Endodermal cell (in vitro differentiated cells): ENCODE results near the gene GABRB2. TPM values are rescaled to one million over a fixed set of nuclear protein-coding genes. Genes with fewer than 3 reads are reported as not detected.

Experiments used
- DNase-seq: peaks from one replicate; pipeline ENCODE4 v3.0.0-alpha.2; 2017
- H3K27ac ChIP-seq: 2 replicates; pipeline ENCODE4 v1.5.1; 2013; ENCODE audit warnings: mild to moderate bottlenecking, low read depth, low read length, moderate library complexity
- H3K27me3 ChIP-seq: 2 replicates; pipeline ENCODE4 v1.6.1; 2013; ENCODE audit warnings: mild to moderate bottlenecking, low read length, moderate library complexity; ENCODE audit not compliant: insufficient read depth, control insufficient read depth, poor library complexity, severe bottlenecking
- H3K36me3 ChIP-seq: 2 replicates; pipeline ENCODE4 v1.7.0; 2013; ENCODE audit warnings: mild to moderate bottlenecking, low read length, moderate library complexity; ENCODE audit not compliant: control insufficient read depth, insufficient read depth
- H3K4me1 ChIP-seq: one replicate; pipeline ENCODE4 v1.7.0; 2013; ENCODE audit warnings: low read length; ENCODE audit not compliant: control insufficient read depth, insufficient read depth
- H3K4me3 ChIP-seq: 2 replicates; pipeline ENCODE4 v1.5.1; 2013; ENCODE audit warnings: mild to moderate bottlenecking, low read length, moderate library complexity
- H3K9ac ChIP-seq: 2 replicates; pipeline ENCODE4 v1.6.1; 2013; ENCODE audit warnings: mild to moderate bottlenecking, low read length, moderate library complexity; ENCODE audit not compliant: poor library complexity, severe bottlenecking; ENCODE audit errors: extremely low read depth
- H3K9me3 ChIP-seq: 2 replicates; pipeline ENCODE4 v1.6.1; 2013; ENCODE audit warnings: mild to moderate bottlenecking, low read length, moderate library complexity; ENCODE audit not compliant: control insufficient read depth
- H3K27ac Mint-ChIP-seq: 2 replicates; pipeline ENCODE4 v1.8.0; 2020; ENCODE audit warnings: mixed read lengths
- H3K27me3 Mint-ChIP-seq: 2 replicates; pipeline ENCODE4 v1.8.0; 2021; ENCODE audit warnings: mild to moderate bottlenecking, mixed read lengths; ENCODE audit not compliant: insufficient read depth
- H3K36me3 Mint-ChIP-seq: 2 replicates; pipeline ENCODE4 v1.8.0; 2020; ENCODE audit warnings: low read depth, mixed read lengths
- H3K4me1 Mint-ChIP-seq: 2 replicates; pipeline ENCODE4 v1.8.0; 2020; ENCODE audit warnings: mixed read lengths
- H3K4me3 Mint-ChIP-seq: 2 replicates; pipeline ENCODE4 v1.8.0; 2020; ENCODE audit warnings: mild to moderate bottlenecking, moderate library complexity, mixed read lengths
- H3K9me3 Mint-ChIP-seq: 2 replicates; pipeline ENCODE4 v1.8.0; 2020; ENCODE audit warnings: mild to moderate bottlenecking, mixed read lengths
- CTCF ChIP-seq: fragments of 200-600 bp; sonication (generic); conservative IDR thresholded peaks from 2 replicates; pipeline ENCODE4 v1.5.0; 2021; ENCODE audit warnings: antibody characterized with exemption, mild to moderate bottlenecking
- WGBS, 2 experiments: methylation state at CpG; one replicate each; pipeline versions ENCODE4 v1.1.5 to v1.1.7; 2013; ENCODE audit warnings: missing lambda C conversion rate in 2 of 2, mixed read lengths in 1 of 2; ENCODE audit not compliant: insufficient coverage in 1 of 2, insufficient read length in 1 of 2; 5-methylcytosine and 5-hydroxymethylcytosine counted together
- total RNA-seq, 2 donors: library from RNA; stranded (reverse); fragmentation: NEBNext Ultra II Directional in 1 of 2; extraction: Animal tissue kit (Norgen Biotek cat#: 25700) in 1 of 2; gene quantifications; 2 replicates in 1 of 2; 3 replicates in 1 of 2; pipeline ENCODE4 v1.2.1, GENCODE V29; 2021

GABRB2 gene
- total RNA-seq, 2 donors from 2014 or later, result 0.77 to 2.5 TPM

- H3K4me3 ChIP-seq, result no peak overlapping the region
- no peaks in the 10 kb centered on the region for H3K4me1 Mint-ChIP-seq
- no peaks in the 10 kb centered on the region for H3K36me3 Mint-ChIP-seq
- no peak overlapping the region for H3K4me3 Mint-ChIP-seq
- no peaks in the 10 kb centered on the region for H3K4me1 ChIP-seq
- H3K9me3 ChIP-seq, result no peaks in the 10 kb centered on the region
- H3K27me3 ChIP-seq, result no peaks in the 10 kb centered on the region
- no peak for TF ChIP-seq CTCF
- no peak overlapping the region for H3K27ac Mint-ChIP-seq
- no peak for DNase-seq
- no peaks in the 10 kb centered on the region for H3K36me3 ChIP-seq
- H3K27me3 Mint-ChIP-seq, result no peaks in the 10 kb centered on the region
- no peak overlapping the region for H3K27ac ChIP-seq
- H3K9me3 Mint-ChIP-seq, result peaks cover 2% of the 10 kb centered on the region
- H3K9ac ChIP-seq, result no peak overlapping the region
These were observed 250.7 kb downstream of the GABRB2 start for GRCh38 chr5:161295721-161296250.

DNA sequence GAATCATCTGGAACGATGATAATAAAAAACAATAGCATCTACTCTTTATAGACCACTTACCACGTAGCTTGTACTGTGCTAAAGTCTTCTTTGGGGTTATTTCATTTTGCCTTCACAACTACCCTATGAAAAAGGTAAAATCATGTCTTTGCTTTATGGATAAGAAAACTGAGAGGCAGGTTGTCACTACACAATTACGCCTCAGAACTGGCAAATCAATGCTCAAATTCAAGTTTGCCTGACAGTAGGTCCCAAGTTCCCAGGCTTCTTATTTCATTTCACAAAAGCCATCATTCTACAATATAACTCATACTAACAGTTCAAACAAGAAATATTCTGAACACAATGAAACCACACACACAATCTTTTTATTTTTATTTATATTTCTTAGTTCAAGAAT lies 258.5 kb downstream of the GABRB2 start:
- no peaks in the 10 kb centered on the region for H3K27me3 Mint-ChIP-seq
- H3K4me1 ChIP-seq, result no peaks in the 10 kb centered on the region
- H3K27me3 ChIP-seq, result no peaks in the 10 kb centered on the region
- TF ChIP-seq CTCF, result no peak
- H3K27ac ChIP-seq, result no peak overlapping the region
- H3K4me3 Mint-ChIP-seq, result no peak overlapping the region
- peaks cover 16% of the 10 kb centered on the region for H3K4me1 Mint-ChIP-seq
- H3K9me3 ChIP-seq, result no peaks in the 10 kb centered on the region
- H3K9me3 Mint-ChIP-seq, result no peaks in the 10 kb centered on the region
- no peak for DNase-seq
- no peak overlapping the region for H3K4me3 ChIP-seq
- H3K36me3 Mint-ChIP-seq, result no peaks in the 10 kb centered on the region
- no peaks in the 10 kb centered on the region for H3K36me3 ChIP-seq
- H3K9ac ChIP-seq, result no peak overlapping the region
- 96 to 100% methylated on average over 1 to 3 of the region's 3 CpGs for WGBS, 2 experiments
- no peak overlapping the region for H3K27ac Mint-ChIP-seq

DNA sequence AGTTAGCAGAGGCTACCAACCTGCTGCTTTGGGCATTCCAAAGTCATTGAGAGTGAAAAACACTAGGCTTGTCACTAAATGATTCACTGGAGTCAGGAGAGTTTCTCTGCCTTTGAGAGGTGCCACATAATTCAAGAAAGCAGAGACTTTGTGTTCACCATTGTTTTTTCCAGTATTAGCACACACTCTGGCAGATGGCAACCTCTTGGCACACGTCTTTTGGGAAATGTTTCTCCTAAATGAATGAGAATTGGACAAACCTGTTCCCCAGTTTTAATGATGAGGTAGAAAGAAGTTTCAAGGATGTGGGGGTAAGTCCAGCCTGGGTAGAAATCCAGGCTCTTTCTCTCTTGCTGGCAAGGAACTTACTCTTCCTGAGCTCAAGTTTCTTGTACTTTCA lies 259.1 kb downstream of the GABRB2 start:
- no peaks in the 10 kb centered on the region for H3K9me3 Mint-ChIP-seq
- H3K36me3 ChIP-seq, result no peaks in the 10 kb centered on the region
- no peaks in the 10 kb centered on the region for H3K4me1 ChIP-seq
- H3K9ac ChIP-seq, result no peak overlapping the region
- no peaks in the 10 kb centered on the region for H3K9me3 ChIP-seq
- no peaks in the 10 kb centered on the region for H3K36me3 Mint-ChIP-seq
- no peak overlapping the region for H3K4me3 ChIP-seq
- H3K27me3 Mint-ChIP-seq, result no peaks in the 10 kb centered on the region
- 48 to 63% methylated on average over 1 of the region's 1 CpG for WGBS, 2 experiments
- H3K27me3 ChIP-seq, result no peaks in the 10 kb centered on the region
- H3K4me1 Mint-ChIP-seq, result peaks cover 16% of the 10 kb centered on the region
- no peak overlapping the region for H3K4me3 Mint-ChIP-seq
- no peak for DNase-seq
- no peak for TF ChIP-seq CTCF
- no peak overlapping the region for H3K27ac Mint-ChIP-seq
- no peak overlapping the region for H3K27ac ChIP-seq
